ENCODE data around the gene GMEB2. TPM values are rescaled to one million over a fixed set of nuclear protein-coding genes. Genes with fewer than 3 reads are reported as not detected.

Gene GMEB2
- total RNA-seq, 1 donor from 2014 or later: 16.1 TPM

GRCh38 chr20:63548542-63548941 lies 78.4 kb downstream of the GMEB2 start:
- H3K36me3 Mint-ChIP-seq: no peaks in the 10 kb centered on the region

GRCh38 chr20:63547725-63548480 lies 79.0 kb downstream of the GMEB2 start, which contains the start of gene SRMS:
TSS of gene SRMS (minus strand) at chr20:63547749. CDS start at chr20:63547463, 286 bp downstream.
- Mint-ChIP-seq H3K9me3 (no peaks in the 10 kb centered on the region), H3K27ac (no peak within 1 kb of the TSS), H3K4me1 (no peaks in the 10 kb centered on the region), H3K4me3 (no peak within 1 kb of the TSS), H3K36me3 (no peaks in the 10 kb centered on the region), H3K27me3 (ENCODE audit: low read depth) (peaks cover 15% of the 10 kb centered on the region)
- TF ChIP-seq CTCF (IDR thresholded peaks at IDR 0.05; ENCODE audit: unreplicated experiment): no peak
- no peak for DNase-seq (ENCODE audit: low spot score in 2 of 2, unreplicated experiment in 2 of 2)

More at GRCh38 chr20:63548542-63548941, 78.4 kb downstream of the GMEB2 start:
- Mint-ChIP-seq H3K4me3 (no peak overlapping the region), H3K27ac (no peak overlapping the region), H3K27me3 (ENCODE audit: low read depth) (peaks cover 15% of the 10 kb centered on the region), H3K9me3 (no peaks in the 10 kb centered on the region), H3K4me1 (no peaks in the 10 kb centered on the region)
- no peak for DNase-seq (ENCODE audit: low spot score in 2 of 2, unreplicated experiment in 2 of 2)
- no peak for TF ChIP-seq CTCF (IDR thresholded peaks at IDR 0.05; ENCODE audit: unreplicated experiment)

- Mint-ChIP-seq H3K27ac (no peak overlapping the region), H3K4me1 (no peaks in the 10 kb centered on the region), H3K9me3 (no peaks in the 10 kb centered on the region), H3K27me3 (ENCODE audit: low read depth) (peaks cover 15% of the 10 kb centered on the region), H3K36me3 (no peaks in the 10 kb centered on the region), H3K4me3 (no peak overlapping the region)
- no peak for TF ChIP-seq CTCF (IDR thresholded peaks at IDR 0.05; ENCODE audit: unreplicated experiment)
- no peak for DNase-seq (ENCODE audit: low spot score in 2 of 2, unreplicated experiment in 2 of 2)
These were observed 79.8 kb downstream of the GMEB2 start for GRCh38 chr20:63546956-63547724.

DNA sequence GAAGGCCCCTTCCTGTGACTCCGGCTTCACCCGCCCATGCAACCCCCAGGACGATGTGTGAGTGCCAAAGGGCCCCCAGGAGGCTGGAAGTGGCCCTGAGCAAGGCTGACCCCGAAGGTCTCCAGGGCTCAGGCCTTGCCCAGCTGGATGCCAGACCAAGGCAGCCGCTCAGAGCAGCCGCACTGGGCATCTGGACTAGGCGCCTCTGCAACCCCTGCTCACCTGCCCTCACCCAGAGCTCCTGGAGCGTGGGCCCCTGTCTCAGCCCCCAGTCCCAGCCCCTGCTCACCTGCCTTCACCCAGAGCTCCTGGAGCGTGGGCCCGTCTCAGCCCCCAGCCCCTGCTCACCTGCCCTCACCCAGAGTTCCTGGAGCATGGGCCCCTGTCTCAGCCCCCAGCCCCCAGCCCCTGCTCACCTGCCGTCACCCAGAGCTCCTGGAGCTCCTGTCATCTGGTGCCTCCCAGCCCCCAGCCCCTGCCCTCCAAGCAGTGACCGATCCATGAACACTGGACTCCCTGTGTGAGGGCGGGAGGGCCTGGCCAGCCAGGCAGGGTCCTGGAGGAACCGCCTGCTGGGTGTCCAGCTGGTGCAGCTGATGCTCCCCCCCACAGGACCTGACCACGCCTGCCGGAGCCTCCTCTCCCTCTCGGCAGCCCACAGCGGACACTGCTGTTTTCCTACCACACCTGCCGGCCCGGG lies 80.5 kb downstream of the GMEB2 start:
- TF ChIP-seq CTCF (IDR thresholded peaks at IDR 0.05; ENCODE audit: unreplicated experiment): no peak
- Mint-ChIP-seq H3K4me3 (no peak overlapping the region), H3K9me3 (no peaks in the 10 kb centered on the region), H3K27me3 (ENCODE audit: low read depth) (peaks cover 15% of the 10 kb centered on the region), H3K27ac (no peak overlapping the region), H3K36me3 (no peaks in the 10 kb centered on the region), H3K4me1 (no peaks in the 10 kb centered on the region)
- no peak for DNase-seq (ENCODE audit: low spot score in 2 of 2, unreplicated experiment in 2 of 2)

- Mint-ChIP-seq H3K36me3 (no peaks in the 10 kb centered on the region), H3K9me3 (no peaks in the 10 kb centered on the region), H3K4me1 (no peaks in the 10 kb centered on the region), H3K27me3 (ENCODE audit: low read depth) (peaks cover 15% of the 10 kb centered on the region), H3K4me3 (no peak overlapping the region), H3K27ac (no peak overlapping the region)
- DNase-seq (ENCODE audit: low spot score in 2 of 2, unreplicated experiment in 2 of 2): no peak
- TF ChIP-seq CTCF (IDR thresholded peaks at IDR 0.05; ENCODE audit: unreplicated experiment): no peak
These were observed 81.1 kb downstream of the GMEB2 start for GRCh38 chr20:63545814-63546213.
